Stimulated activated memory B cell treated with anti-CD40 and anti-IgM and Interleukin-4, amounts not matched to agents 10 μg/mL and 1 μg/mL and 100 μg/mL, for 72 hours (primary cell): Measurements from ENCODE around the gene GLP1R.
"Not testable (repeated sequence)": the region's sequence is repeated elsewhere in the genome, so short reads cannot be mapped to it uniquely, and the experiment has no call there.

Experiments
- ATAC-seq: fragments of 150-1000 bp; cut with Tn5 transposase; 2 replicates; pipeline ENCODE4 v1.10.0; 2021
- H3K27ac Mint-ChIP-seq: one replicate; pipeline ENCODE4 v1.8.0; 2022; ENCODE audit warnings: mild to moderate bottlenecking, mixed read lengths
- H3K27me3 Mint-ChIP-seq: one replicate; pipeline ENCODE4 v1.8.0; 2022; ENCODE audit warnings: mixed read lengths
- H3K36me3 Mint-ChIP-seq: one replicate; pipeline ENCODE4 v1.8.0; 2022; ENCODE audit warnings: mixed read lengths
- H3K4me1 Mint-ChIP-seq: one replicate; pipeline ENCODE4 v1.8.0; 2022; ENCODE audit warnings: mixed read lengths
- H3K4me3 Mint-ChIP-seq: one replicate; pipeline ENCODE4 v1.8.0; 2022; ENCODE audit warnings: mild to moderate bottlenecking, moderate library complexity, mixed read lengths
- H3K9me3 Mint-ChIP-seq: one replicate; pipeline ENCODE4 v1.8.0; 2022; ENCODE audit warnings: mixed read lengths

GLP1R gene

DNA sequence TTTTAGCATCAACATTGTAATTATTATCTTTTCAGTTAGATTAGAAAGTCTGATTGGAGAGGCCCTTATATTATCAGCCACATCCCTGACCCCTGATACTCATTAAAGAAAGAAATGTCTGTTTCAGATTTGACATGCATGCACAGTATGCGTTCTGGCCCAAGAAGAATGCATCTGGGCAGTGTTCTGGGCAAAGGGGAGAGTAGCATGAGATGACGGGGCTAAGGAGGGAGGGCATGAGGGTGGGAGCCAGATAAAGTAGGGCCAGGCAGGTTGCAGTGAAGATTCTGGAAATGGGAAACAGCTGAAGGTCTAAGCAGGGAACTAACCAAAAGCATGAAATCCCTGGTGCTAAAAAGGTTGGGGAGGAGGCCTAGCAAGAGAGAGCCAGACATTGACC lies 59.1 kb downstream of the GLP1R start:
- Mint-ChIP-seq H3K9me3 (no peaks in the 10 kb centered on the region), H3K4me1 (peaks cover 43% of the 10 kb centered on the region), H3K27ac (no peak overlapping the region), H3K4me3 (no peak overlapping the region), H3K27me3 (no peaks in the 10 kb centered on the region), H3K36me3 (peaks cover 39% of the 10 kb centered on the region)
- no peak for ATAC-seq

DNA sequence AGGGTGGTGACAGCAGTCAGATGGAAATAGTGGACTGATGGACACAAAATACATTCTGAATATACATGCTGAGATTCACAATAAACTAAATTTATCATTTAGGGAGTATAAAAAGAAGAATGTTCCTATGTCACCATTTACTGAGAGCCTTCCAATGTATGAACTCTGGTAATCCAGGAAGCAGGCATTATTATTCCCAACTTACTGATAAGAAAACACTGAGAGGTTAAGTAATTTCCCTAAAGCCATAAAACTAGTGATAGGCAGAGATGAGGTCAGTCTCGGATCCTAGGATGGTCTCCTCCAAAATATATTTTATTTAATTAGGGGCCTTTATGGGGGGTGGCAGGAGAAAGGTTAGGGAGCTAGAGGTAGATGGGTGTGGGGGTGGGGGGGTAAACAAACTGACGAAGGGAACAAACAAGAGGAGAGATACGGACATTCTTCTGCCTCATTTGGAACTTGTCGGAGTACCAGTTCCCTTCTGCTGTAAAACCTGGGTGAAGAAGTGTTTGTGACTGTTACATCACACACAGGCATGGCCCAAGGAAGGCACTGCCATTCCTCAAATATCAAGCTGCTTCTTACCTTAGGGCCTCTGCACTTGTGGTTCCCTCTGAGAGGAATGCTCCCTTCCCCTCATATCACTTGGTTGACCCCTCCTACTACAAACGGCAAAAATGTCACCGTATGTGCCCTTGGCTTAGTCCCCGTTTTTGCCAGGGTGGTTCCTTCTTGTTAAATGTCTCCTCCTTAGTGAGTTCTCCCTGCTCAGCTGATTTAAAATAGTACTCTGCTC lies 59.7 kb downstream of the GLP1R start:
- no peak overlapping the region for H3K27ac Mint-ChIP-seq
- H3K36me3 Mint-ChIP-seq = peaks cover 33% of the 10 kb centered on the region
- no peak for ATAC-seq
- H3K9me3 Mint-ChIP-seq = no peaks in the 10 kb centered on the region
- no peaks in the 10 kb centered on the region for H3K27me3 Mint-ChIP-seq
- peaks cover 38% of the 10 kb centered on the region for H3K4me1 Mint-ChIP-seq
- no peak overlapping the region for H3K4me3 Mint-ChIP-seq

DNA sequence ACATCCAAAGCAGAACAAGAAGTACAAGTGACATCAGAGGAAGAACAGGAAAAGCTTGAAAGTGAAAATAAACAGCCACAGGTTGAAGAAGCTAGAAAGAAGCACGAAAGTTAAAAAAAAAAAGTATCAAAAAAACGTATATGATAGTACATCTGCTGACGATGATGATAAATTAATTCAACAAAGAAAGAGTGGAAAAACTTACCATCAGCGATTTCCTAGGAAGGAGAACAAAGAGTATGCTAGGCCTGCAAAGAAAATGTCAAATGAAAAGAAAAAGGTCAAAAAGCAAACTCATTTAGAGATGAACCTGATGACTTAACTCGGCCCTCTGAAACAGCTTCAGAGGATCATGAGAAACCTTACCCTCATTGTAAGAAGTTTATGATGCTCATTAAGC lies 62.7 kb downstream of the GLP1R start:
- Mint-ChIP-seq H3K27me3 (no peaks in the 10 kb centered on the region), H3K9me3 (no peaks in the 10 kb centered on the region), H3K36me3 (peaks cover 15% of the 10 kb centered on the region), H3K4me3 (peak overlapping the region; percentile 33), H3K27ac (peak overlapping the region; percentile 89), H3K4me1 (peaks cover 48% of the 10 kb centered on the region)
- ATAC-seq = no peak

DNA sequence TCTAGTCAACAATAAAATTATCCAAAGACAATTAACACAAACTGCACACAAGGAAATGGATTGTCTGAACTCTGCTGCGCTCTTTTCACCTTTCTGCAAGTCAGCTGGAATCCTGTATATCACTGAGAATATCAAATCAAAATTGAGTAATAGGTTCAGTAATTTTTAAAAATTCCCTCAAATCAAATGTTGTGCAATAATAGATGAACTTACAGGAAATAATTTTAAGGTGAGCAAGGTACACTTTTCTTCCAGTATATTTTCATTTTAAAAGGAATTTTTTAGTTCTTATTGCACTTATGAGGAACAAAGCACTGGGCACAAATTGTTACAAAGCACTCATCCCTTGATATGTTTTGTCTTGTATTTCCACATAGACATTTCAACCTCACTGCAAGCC lies 65.2 kb downstream of the GLP1R start:
- H3K27me3 Mint-ChIP-seq = no peaks in the 10 kb centered on the region
- H3K36me3 Mint-ChIP-seq = peaks cover 6% of the 10 kb centered on the region
- peak overlapping the region; percentile 83 for H3K4me3 Mint-ChIP-seq
- H3K4me1 Mint-ChIP-seq = peaks cover 38% of the 10 kb centered on the region
- no peaks in the 10 kb centered on the region for H3K9me3 Mint-ChIP-seq
- ATAC-seq = no peak
- peak overlapping the region; percentile 93 for H3K27ac Mint-ChIP-seq

DNA sequence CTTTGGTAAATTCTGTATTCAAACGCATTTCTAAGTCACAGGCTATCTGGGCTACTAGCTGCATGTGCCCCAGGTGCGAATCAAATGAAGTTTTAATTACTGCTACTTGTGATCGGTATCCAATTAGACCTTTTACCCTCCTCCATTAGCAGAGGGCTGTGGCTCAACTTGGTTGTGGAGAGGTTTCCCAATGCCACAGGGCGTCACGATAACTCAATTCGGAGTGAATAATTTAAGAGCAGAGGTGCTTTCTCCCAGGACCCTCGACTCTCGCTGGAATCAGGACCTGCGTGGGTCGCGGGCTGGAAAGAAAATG lies 65.8 kb downstream of the GLP1R start:
- peak overlapping the region; percentile 93 for H3K27ac Mint-ChIP-seq
- peaks cover 34% of the 10 kb centered on the region for H3K4me1 Mint-ChIP-seq
- H3K27me3 Mint-ChIP-seq = no peaks in the 10 kb centered on the region
- H3K36me3 Mint-ChIP-seq = peaks cover under 1% of the 10 kb centered on the region
- peak; percentile 14 for ATAC-seq
- H3K4me3 Mint-ChIP-seq = peak overlapping the region; percentile 83
- H3K9me3 Mint-ChIP-seq = no peaks in the 10 kb centered on the region

DNA sequence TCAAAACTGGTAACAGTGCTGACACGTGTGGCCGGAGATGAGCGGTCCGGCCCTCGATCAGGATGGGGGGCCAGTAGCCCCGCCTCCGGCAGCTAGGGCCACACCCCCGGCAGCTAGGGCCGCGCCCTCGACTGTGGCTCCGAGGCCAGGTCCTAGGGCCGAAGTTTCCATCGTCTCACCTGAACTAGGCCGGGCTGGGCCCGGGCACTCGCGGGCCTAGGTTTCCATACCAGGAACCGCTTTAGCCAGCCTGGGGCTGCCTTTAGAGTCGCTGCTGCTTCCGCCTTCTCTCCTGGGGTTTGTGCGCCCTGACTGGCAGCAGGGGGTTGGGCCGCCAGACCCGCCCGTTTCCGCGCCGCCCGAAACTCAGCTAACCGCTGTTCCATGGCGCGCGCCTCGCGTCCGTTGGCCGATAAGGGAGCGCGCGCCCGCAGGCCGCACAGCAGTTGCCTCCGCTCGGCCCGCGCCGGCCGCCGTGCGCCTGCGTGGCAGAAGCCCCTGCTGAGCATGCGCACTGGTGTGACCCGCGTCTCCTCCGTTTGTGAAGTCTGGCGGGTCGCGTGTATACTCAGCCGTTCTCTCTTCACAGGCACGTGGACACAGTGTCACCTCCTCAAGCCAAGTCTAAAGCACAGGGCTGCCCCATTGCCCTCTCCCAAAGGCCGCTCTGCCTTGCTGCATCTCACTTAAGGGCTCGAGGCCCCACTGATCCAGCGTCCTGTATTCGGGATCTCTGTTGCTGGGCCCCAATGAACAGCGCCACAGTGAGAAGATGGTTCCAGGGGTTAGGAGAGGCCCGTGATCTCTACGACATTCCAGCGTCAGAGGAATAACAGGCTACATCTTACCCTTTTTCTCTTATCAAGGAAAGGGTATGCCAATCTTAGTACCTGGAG lies 66.4 kb downstream of the GLP1R start, which contains the start of gene SAYSD1:
SAYSD1 (minus strand) TSS at position 483 of the 896 bp plus-strand sequence; CDS start at position 386, 97 bp downstream.
- H3K27ac Mint-ChIP-seq = peak within 1 kb of the TSS; percentile 93
- no peaks in the 10 kb centered on the region for H3K36me3 Mint-ChIP-seq
- no peaks in the 10 kb centered on the region for H3K9me3 Mint-ChIP-seq
- H3K27me3 Mint-ChIP-seq = no peaks in the 10 kb centered on the region
- ATAC-seq = peak; percentile 96
- H3K4me1 Mint-ChIP-seq = peaks cover 34% of the 10 kb centered on the region
- H3K4me3 Mint-ChIP-seq = peak within 1 kb of the TSS; percentile 83

DNA sequence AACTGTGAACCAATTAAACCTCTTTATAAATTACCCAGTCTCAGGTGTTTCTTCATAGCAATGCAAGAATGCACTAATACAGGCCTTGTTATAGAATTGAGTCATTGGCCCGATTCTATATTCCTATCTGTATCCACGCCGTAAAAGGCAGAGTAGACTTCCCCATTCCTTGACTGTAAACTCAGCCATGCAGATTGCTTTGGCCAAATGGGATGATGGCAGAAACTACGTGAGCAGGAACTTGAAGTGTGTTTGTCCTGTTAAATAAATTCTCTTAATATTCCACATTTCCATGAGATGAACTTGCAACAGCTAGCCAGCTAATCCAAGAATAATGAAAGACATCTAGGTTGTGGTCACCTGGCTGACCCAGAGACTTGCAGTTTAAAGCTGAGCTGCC lies 70.3 kb downstream of the GLP1R start:
- peaks cover 11% of the 10 kb centered on the region for H3K4me1 Mint-ChIP-seq
- H3K9me3 Mint-ChIP-seq = no peaks in the 10 kb centered on the region
- H3K27ac Mint-ChIP-seq = no peak overlapping the region
- no peaks in the 10 kb centered on the region for H3K36me3 Mint-ChIP-seq
- peaks cover 11% of the 10 kb centered on the region for H3K27me3 Mint-ChIP-seq
- ATAC-seq = no peak
- no peak overlapping the region for H3K4me3 Mint-ChIP-seq

DNA sequence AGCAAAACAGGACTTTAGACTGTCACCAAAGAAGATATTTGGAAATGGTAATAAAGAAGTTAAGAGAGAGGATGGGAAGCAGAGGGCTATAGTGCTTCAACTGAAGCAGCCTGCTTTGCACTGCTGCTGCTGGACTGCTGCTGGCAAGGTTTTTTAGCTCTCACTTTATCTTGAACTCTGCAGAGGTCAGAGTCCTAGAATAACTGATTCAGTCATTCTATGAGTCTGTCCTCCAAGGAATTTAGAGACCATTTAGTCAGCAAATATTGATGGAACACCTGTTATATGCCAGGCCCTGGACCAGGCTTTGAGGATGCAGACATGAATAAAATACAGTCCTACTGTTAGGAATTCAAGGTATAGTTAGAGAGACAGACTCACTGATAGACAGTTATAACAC lies 75.5 kb downstream of the GLP1R start:
- Mint-ChIP-seq H3K4me3 (no peak overlapping the region), H3K27me3 (peaks cover 20% of the 10 kb centered on the region), H3K36me3 (no peaks in the 10 kb centered on the region), H3K27ac (no peak overlapping the region), H3K4me1 (no peaks in the 10 kb centered on the region), H3K9me3 (peaks cover 3% of the 10 kb centered on the region)
- no peak for ATAC-seq

DNA sequence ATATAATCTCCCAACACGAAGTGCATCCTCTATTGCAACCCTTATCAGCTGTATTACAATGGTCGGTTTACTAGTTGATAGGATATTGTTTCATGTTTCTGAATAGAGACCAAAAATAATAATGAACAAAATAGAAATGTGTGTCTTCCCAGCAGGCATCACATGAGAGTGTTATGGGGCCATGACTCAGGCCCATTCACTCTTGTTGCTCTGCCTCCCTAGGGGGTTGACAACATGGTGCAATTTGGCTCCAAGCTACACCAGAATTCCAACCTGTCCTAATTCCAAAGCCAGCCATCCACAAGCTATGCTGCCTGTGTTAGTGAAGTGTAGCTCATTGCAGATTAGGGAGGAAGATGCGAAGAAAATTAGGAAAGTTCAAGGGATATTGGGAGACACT lies 79.5 kb downstream of the GLP1R start:
- H3K36me3 Mint-ChIP-seq = no peaks in the 10 kb centered on the region
- peaks cover 6% of the 10 kb centered on the region for H3K9me3 Mint-ChIP-seq
- peaks cover 9% of the 10 kb centered on the region for H3K27me3 Mint-ChIP-seq
- ATAC-seq = no peak
- no peak overlapping the region for H3K4me3 Mint-ChIP-seq
- no peaks in the 10 kb centered on the region for H3K4me1 Mint-ChIP-seq
- no peak overlapping the region for H3K27ac Mint-ChIP-seq

DNA sequence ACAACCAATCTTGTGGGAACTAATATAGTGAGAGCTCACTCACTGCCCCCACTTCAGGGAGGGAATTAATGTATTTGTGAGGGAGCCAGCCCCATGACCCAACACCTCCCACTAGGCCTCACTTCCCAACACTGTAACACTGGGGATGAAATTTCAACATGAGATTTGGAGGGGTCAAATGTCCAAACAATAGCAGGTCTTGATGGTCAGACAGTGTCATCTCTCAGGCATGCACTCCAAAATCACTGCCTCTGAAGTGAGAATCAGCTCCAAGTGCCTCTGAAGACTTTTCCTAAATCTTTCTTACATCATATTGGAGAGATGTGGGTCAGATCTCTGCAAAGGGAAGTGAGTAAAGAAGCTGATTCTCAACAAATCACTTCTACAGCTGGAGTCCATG lies 80.3 kb downstream of the GLP1R start:
- Mint-ChIP-seq H3K27me3 (peaks cover 9% of the 10 kb centered on the region), H3K4me3 (no peak overlapping the region), H3K9me3 (peaks cover 6% of the 10 kb centered on the region), H3K27ac (no peak overlapping the region), H3K4me1 (no peaks in the 10 kb centered on the region), H3K36me3 (no peaks in the 10 kb centered on the region)
- ATAC-seq = no peak

DNA sequence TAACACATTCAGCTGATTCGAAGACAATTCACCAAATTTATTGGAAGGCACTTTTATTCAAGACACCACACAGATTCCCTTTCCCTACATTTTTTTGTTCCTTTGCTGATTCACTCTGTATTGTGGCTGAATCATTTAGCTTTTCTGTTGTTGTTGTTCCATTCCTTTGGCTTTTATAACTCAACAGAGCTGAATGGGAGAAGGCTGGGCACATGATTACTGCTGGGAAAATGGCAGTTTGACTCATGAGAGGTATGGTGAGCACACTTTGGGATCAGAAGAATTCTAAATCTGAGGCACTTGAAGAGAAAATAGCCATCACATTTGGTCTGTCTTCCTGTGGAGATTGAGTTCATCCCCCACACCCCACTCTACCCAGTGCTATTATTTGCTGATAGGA lies 82.1 kb downstream of the GLP1R start:
- H3K4me1 Mint-ChIP-seq = no peaks in the 10 kb centered on the region
- H3K27ac Mint-ChIP-seq = no peak overlapping the region
- peaks cover 6% of the 10 kb centered on the region for H3K9me3 Mint-ChIP-seq
- H3K4me3 Mint-ChIP-seq = no peak overlapping the region
- peaks cover 5% of the 10 kb centered on the region for H3K27me3 Mint-ChIP-seq
- ATAC-seq = no peak
- no peaks in the 10 kb centered on the region for H3K36me3 Mint-ChIP-seq

DNA sequence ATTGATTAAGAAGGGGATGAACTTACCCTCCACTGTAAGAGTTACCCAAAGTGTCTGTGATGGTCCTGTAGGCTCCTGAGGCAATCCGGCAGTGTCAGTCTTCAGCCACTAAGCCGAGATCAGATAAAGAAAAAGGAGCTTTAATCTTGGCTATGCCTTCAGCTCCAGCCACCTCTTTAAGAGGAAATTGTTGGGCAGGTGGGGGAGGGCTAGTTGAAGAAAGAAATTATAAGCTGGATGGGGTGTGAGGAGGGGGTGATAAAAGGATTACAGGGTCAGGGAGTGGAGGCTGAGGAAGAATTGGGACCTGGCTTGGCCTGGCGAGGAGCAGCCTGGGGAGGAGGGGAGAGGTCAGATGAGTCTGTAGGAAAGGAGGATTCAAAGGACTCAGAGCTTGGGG lies 86.2 kb downstream of the GLP1R start:
- not testable (repeated sequence) for H3K9me3 Mint-ChIP-seq, H3K27me3 Mint-ChIP-seq, H3K27ac Mint-ChIP-seq, H3K4me3 Mint-ChIP-seq, H3K4me1 Mint-ChIP-seq, H3K36me3 Mint-ChIP-seq, ATAC-seq

DNA sequence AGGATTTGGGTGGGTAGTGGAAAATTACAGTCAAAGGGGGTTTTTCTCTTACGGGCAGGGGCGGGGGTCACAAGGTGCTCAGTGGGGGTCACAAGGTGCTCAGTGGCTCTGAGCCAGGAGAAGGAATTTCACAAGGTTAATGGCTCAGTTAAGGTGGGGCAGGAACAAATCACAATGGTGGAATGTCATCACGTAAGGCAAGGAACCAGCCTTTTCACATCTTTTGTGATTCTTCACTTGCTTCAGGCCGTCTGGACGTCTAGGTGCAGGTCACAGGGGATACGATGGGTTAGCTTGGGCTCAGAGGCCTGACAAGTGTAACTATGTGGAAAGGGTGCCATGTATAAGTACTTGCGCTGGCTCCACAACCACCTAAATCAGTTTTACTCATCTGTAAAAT lies 87.6 kb downstream of the GLP1R start:
- not testable (repeated sequence) for H3K4me3 Mint-ChIP-seq, ATAC-seq, H3K27ac Mint-ChIP-seq, H3K36me3 Mint-ChIP-seq, H3K9me3 Mint-ChIP-seq, H3K4me1 Mint-ChIP-seq
- peaks cover 17% of the 10 kb centered on the region for H3K27me3 Mint-ChIP-seq

DNA sequence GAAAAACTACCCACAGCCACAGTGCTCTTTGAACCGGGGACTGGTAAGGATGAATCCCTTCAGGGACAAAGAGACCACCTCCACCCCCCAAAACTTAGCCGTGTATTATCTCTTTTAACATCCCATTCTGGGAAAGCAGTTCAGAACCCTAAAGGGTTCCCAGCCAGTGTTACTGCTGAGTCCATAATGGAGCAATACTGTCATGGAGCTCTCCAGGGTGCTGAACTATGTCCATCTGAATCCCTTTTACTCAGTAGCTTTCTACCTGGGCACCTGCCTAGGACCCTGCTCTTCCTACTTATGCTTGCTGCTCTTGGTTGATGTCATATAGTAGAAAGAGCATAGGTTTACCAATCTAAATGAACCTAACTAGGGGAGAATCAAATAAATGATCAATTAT lies 88.7 kb downstream of the GLP1R start:
- Mint-ChIP-seq H3K4me3 (no peak overlapping the region), H3K27me3 (peaks cover 19% of the 10 kb centered on the region), H3K36me3 (no peaks in the 10 kb centered on the region), H3K9me3 (no peaks in the 10 kb centered on the region), H3K4me1 (no peaks in the 10 kb centered on the region), H3K27ac (no peak overlapping the region)
- ATAC-seq = no peak
